ENCODE results near the gene NDFIP1.

The NDFIP1 gene, protein sequence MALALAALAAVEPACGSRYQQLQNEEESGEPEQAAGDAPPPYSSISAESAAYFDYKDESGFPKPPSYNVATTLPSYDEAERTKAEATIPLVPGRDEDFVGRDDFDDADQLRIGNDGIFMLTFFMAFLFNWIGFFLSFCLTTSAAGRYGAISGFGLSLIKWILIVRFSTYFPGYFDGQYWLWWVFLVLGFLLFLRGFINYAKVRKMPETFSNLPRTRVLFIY

DNA sequence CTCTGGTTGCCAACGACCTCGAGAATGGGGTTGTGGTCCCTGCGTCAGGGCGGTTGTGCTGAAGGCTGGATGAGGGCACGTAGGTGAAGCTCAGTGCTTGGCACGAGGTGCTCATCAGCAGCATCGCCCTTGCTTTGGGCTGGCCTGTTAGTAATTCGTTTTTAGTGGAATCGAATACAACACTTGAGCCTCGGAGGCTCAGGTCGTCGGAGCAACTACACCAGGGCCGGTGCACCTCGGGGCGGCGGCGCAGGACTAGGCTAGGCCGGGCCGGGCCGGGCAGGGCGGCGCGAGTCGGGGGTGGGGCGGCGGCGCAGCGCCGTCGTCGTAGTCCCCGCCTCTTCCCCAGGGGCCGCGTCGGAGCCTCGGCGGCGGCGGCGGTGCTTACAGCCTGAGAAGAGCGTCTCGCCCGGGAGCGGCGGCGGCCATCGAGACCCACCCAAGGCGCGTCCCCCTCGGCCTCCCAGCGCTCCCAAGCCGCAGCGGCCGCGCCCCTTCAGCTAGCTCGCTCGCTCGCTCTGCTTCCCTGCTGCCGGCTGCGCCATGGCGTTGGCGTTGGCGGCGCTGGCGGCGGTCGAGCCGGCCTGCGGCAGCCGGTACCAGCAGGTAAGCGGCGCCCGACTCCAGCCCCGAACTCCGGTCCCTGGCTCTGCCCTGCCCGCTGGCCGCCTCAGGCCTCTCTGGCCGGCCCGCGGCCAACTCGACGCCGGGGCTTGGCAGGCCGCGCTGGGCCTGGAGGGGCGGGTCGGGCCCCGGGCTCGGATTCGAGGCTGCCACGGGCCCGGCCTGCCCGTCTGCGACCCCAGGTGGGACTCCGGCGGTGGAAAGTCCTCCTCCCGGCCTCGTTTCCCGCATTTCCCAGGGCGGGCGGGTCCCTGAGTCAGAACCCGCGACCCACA, at the start of gene NDFIP1:
Gene NDFIP1, plus strand, starts transcription at position 348 of the 899 bp plus-strand sequence. Its CDS starts 196 bp downstream, at position 544.
- Mint-ChIP-seq H3K27me3 (no peaks in the 10 kb centered on the region), H3K4me1 (peaks cover 69% of the 10 kb centered on the region), H3K9me3 (no peaks in the 10 kb centered on the region), H3K4me3 (peak within 1 kb of the TSS; percentile 99), H3K27ac (peak within 1 kb of the TSS; percentile 99), H3K36me3 (peaks cover 20% of the 10 kb centered on the region)

DNA sequence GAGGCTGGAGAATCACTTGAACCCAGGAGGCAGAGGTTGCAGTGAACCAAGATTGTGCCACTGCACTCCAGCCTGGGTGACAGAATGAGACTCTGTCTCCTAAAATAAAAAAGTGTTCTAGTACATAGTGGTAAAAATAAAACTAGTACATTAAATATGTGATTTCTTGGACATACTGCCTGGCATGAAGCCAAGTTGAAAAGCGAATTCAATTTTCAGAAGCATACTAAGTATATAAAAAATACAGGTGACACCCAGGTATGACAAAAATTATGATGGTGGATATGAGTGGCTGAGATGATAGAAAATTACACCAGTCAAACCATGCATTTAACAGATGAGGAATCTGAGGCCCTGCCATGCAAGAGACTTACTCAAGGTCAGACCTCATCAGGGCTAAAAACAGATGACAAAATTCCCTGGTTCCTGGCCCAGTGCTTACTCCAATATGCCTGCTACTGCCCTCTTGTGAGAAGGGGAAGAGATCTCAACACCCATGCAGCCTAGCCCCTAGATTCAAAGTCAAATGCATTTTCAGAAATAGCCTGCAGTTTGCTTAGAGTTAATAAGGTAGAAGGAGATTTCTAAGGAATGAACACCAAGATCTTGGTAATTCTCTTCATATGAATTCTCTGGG, 49.2 kb upstream of the NDFIP1 start:
- H3K36me3 Mint-ChIP-seq: no peaks in the 10 kb centered on the region
- no peak overlapping the region for H3K4me3 Mint-ChIP-seq
- no peaks in the 10 kb centered on the region for H3K27me3 Mint-ChIP-seq
- peaks cover 27% of the 10 kb centered on the region for H3K4me1 Mint-ChIP-seq
- H3K9me3 Mint-ChIP-seq: no peaks in the 10 kb centered on the region
- H3K27ac Mint-ChIP-seq: no peak overlapping the region

DNA sequence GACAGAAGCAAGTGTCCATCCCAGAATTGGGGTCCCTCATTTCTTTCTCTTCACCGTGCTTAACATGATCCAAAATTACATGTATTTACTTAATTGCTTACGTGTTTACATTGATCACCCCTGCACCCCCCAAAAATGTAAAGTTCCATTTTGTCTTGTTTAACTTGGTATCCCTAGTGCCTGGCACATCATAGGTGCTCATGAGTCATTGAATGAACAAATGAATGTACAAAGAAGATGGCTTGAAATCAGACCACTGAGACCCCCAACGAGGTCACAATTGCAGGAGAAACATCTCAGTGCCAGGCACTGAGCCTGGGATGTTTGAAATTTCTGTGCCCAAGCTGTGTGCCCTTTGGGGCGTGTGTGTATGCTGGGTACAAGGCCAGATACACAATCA, 45.2 kb upstream of the NDFIP1 start:
- Mint-ChIP-seq H3K27me3 (no peaks in the 10 kb centered on the region), H3K4me3 (peak overlapping the region; percentile 59), H3K27ac (no peak overlapping the region), H3K9me3 (no peaks in the 10 kb centered on the region), H3K36me3 (no peaks in the 10 kb centered on the region), H3K4me1 (peaks cover 19% of the 10 kb centered on the region)

DNA sequence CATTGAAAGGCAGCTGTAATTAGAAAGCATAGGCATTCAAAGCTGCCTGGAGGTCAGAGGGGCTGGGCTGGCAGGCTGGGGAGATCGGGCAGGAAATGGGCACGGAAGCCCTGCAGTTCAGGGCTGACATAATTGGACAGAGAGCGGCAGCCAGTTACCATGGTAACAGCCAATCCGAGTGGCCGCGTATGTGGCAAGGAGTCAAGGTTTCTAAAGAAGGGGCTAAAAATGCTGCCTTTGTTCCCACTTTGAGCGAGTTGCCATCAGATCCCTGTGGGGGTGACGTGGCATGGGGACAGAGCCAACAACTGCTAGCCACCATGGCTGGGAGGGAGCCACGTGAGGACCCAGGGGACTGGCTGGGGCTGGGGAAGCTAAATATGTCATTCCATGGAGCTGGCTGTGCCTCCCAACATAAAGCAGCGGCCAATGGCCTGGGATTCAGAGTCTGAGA, 44.7 kb upstream of the NDFIP1 start:
- Mint-ChIP-seq H3K36me3 (no peaks in the 10 kb centered on the region), H3K9me3 (no peaks in the 10 kb centered on the region), H3K27ac (no peak overlapping the region), H3K4me1 (peaks cover 18% of the 10 kb centered on the region), H3K27me3 (no peaks in the 10 kb centered on the region), H3K4me3 (peak overlapping the region; percentile 59)

DNA sequence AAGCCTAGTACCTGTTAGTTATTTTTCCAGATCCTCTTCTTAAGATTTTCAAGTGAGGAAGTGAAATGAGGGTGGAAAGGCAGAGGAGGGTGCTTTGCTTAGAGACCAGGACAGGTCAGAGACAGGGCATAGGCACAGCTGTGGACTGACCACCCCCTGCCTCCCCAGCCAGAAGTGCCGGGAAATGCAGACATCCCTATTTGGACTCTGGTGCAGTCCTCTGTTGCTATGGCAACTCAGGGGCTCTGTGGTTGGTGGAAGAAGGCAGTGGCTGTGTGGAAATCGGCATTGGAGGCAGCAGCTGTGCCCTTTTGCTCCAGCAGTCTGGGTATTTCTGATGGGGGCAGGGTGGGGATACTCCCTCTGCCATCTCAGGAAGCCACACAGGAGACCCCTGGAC, 43.3 kb upstream of the NDFIP1 start:
- Mint-ChIP-seq H3K27ac (no peak overlapping the region), H3K4me3 (no peak overlapping the region), H3K36me3 (no peaks in the 10 kb centered on the region), H3K4me1 (peaks cover 22% of the 10 kb centered on the region), H3K9me3 (no peaks in the 10 kb centered on the region), H3K27me3 (no peaks in the 10 kb centered on the region)

DNA sequence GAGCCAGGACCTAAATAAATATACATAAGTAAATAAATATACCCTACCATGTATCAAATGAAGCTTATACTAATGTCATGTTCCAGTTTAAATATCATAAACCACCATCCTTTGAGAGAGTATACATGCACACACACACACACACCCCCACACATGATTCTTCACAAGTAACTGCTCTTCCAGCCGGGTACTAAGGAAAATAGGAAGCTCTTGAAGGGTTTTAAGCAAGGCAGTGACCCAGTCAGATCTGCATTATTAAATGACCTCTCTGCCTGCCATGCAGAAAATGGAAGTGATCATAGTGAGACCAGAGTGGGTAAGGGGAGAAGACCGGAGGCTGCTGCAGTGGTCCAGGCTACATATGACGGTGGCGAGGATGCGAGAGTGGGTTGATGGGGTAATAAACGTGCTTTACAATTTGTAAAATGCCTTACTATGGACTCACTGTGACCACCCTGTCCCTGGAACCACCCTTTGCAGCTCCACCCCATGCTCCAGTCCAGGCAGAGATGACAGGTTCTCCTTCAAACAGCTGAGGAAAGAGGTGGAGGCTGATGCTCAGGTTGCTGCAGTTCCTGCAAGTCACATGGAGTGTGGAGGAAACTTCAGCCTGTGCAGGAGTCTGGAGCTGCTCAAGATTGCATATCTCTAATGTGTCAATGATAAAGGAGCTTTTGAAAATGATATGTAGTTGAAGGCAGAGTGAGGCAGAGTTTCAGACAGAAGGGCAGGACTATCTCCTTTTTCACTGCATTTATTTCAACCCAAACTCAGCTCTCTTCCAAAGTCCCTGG, 38.8 kb upstream of the NDFIP1 start:
- Mint-ChIP-seq H3K9me3 (no peaks in the 10 kb centered on the region), H3K27me3 (no peaks in the 10 kb centered on the region), H3K4me3 (no peak overlapping the region), H3K36me3 (no peaks in the 10 kb centered on the region), H3K4me1 (peaks cover 42% of the 10 kb centered on the region), H3K27ac (no peak overlapping the region)

DNA sequence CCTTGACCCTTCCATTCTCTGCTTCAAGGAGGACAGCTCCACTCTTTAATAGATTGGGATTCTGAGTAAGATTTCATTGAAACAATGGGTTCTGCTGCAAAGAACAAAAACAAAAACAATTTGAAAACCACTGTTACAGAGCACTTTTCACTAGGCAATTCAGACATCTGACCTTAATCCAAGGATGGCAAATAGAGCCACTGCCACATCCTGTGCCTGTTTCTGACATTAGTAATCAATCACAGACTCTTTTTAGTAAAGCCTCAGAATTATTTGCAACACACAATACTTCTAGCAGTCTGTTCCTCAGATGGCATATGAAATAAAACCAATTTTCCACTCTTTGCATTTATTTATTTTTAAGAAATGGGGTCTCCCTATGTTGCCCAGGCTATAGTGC, 37.8 kb upstream of the NDFIP1 start:
- Mint-ChIP-seq H3K27ac (no peak overlapping the region), H3K4me1 (peaks cover 41% of the 10 kb centered on the region), H3K36me3 (no peaks in the 10 kb centered on the region), H3K4me3 (no peak overlapping the region), H3K27me3 (no peaks in the 10 kb centered on the region), H3K9me3 (no peaks in the 10 kb centered on the region)

DNA sequence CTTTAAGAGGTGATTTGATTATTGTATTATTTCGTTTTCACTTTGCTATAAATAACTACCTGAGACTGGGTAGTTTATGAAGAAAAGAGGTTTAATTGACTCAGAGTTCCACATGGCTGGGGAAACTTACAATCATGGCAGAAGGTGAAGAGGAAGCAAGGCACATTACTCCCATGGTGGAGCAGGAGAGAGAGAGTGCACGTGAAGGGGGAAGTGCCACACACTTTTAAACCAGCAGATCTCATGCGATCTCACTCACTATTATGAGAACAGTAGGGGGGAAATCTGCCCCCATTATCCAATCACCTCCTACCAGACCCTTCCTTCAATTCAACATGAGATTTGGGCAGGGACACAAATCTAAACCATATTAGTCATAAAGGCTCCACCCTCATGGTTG, 36.1 kb upstream of the NDFIP1 start:
- Mint-ChIP-seq H3K27me3 (no peaks in the 10 kb centered on the region), H3K36me3 (no peaks in the 10 kb centered on the region), H3K27ac (peak overlapping the region; percentile 52), H3K9me3 (no peaks in the 10 kb centered on the region), H3K4me1 (peaks cover 38% of the 10 kb centered on the region), H3K4me3 (peak overlapping the region; percentile 6)

DNA sequence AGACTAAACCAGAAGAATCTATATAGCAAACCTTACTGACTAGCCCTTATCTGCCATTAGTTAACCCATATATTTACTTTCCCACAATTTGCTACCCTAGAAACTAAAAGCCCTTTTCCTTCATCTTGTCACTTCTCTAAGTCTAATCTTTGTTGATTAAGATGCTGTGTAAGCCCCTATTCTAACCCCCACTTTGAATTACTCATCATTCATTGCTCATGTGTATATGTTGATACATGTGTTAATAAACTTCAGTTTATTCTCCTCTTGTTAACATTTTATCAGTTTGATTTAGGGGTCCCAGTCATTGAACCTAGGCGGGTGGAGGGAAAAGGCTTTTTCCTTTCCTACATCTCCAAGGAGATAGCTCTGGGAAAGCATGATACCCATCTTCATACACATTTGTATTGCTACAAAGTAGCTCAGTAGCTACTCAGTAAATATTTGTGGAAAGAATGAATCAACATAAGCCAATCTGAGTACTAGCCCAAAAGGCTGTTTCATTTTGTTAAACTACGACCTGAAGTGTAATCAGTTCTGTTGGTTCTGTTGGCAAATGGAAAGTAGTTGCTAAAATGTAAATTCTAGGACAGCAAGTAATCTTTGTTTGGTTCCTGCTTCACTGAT, 35.1 kb upstream of the NDFIP1 start:
- Mint-ChIP-seq H3K9me3 (no peaks in the 10 kb centered on the region), H3K27ac (peak overlapping the region; percentile 94), H3K4me1 (peaks cover 38% of the 10 kb centered on the region), H3K27me3 (no peaks in the 10 kb centered on the region), H3K36me3 (no peaks in the 10 kb centered on the region), H3K4me3 (peak overlapping the region; percentile 11)

DNA sequence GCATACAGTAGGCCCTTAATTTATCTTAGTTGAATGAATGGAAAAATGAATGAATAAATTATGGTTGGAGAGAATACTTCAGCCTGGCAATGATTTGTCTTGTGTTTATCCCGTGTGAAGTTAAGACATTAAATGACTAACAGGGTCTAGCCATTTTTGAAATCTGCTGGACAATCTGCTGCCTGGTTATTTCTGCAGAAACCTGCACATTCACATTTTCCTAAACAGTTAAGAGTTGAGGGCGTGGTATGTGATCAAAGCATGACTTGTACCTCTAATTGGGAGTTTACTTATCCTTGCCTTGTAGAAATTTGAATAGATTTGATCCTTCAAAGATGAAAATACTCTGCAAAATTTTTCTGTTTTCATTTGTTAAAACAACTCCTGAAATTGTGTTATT, 34.6 kb upstream of the NDFIP1 start:
- no peaks in the 10 kb centered on the region for H3K36me3 Mint-ChIP-seq
- H3K27me3 Mint-ChIP-seq: no peaks in the 10 kb centered on the region
- H3K4me3 Mint-ChIP-seq: peak overlapping the region; percentile 11
- H3K27ac Mint-ChIP-seq: peak overlapping the region; percentile 94
- no peaks in the 10 kb centered on the region for H3K9me3 Mint-ChIP-seq
- H3K4me1 Mint-ChIP-seq: peaks cover 38% of the 10 kb centered on the region

DNA sequence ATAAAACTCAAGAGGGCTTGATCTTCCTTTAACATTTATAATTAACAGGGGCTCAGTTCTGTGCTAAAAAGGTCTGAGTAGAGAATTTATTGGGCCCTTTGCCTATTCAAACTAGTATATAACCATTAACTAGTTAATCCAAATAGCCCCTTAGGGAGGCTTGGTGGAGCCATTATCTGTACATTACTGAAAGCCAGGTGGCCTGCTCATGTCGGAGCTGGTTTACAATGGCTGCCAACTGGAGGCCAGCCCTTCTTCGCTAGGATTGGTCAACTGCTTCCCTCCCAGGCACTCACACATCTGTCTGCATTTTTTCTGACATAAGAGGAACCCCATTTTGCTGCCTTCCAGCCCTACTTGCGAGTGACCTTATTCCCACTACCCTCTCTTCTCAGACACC, 30.4 kb upstream of the NDFIP1 start:
- no peak overlapping the region for H3K4me3 Mint-ChIP-seq
- H3K27ac Mint-ChIP-seq: no peak overlapping the region
- peaks cover 24% of the 10 kb centered on the region for H3K4me1 Mint-ChIP-seq
- no peaks in the 10 kb centered on the region for H3K9me3 Mint-ChIP-seq
- no peaks in the 10 kb centered on the region for H3K27me3 Mint-ChIP-seq
- no peaks in the 10 kb centered on the region for H3K36me3 Mint-ChIP-seq

DNA sequence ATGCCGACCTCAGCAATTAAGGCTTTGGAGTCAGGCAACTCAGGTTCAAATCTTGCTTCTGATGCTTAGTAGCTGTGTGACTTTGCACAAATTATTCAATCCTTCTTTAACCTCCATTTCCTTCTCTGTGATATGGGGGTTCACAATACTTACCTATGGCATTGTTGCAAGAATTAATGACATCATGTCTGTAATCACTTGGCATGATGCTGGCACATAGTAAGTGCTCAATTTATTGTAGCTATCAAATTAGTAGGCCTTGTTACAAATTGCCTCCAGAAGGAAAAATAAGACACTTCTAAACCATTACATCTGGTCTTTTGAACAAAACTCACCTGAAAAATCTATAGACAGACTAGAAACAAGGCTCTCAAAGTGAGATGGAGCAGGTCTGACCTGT, 29.9 kb upstream of the NDFIP1 start:
- H3K9me3 Mint-ChIP-seq: no peaks in the 10 kb centered on the region

DNA sequence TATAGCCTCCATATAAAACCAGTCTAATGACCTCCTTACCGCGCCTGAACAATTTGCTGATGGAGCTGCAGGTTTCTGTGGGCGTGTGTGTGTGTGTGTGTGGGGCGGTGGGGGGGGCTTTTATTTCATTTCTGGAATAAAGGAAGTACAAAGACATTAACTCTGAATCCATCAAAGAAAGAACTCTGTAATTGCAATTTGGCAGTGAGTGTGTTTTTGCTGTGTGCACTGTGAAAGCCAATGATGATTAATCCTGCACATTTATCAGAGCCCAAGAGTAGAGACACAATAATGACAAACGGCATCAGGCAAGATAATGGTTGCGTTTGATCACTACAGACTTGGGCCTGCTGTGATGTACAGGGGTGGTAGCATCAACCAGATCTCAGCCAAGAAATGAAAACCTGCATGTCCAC, 29.3 kb upstream of the NDFIP1 start:
- Mint-ChIP-seq H3K9me3 (no peaks in the 10 kb centered on the region), H3K4me1 (peaks cover 17% of the 10 kb centered on the region), H3K27ac (no peak overlapping the region), H3K4me3 (no peak overlapping the region), H3K27me3 (no peaks in the 10 kb centered on the region), H3K36me3 (no peaks in the 10 kb centered on the region)

More for the DNA sequence above, 29.9 kb upstream of the NDFIP1 start:
- H3K4me1 Mint-ChIP-seq: peaks cover 19% of the 10 kb centered on the region
- H3K27ac Mint-ChIP-seq: no peak overlapping the region
- H3K36me3 Mint-ChIP-seq: no peaks in the 10 kb centered on the region
- H3K27me3 Mint-ChIP-seq: no peaks in the 10 kb centered on the region
- no peak overlapping the region for H3K4me3 Mint-ChIP-seq

DNA sequence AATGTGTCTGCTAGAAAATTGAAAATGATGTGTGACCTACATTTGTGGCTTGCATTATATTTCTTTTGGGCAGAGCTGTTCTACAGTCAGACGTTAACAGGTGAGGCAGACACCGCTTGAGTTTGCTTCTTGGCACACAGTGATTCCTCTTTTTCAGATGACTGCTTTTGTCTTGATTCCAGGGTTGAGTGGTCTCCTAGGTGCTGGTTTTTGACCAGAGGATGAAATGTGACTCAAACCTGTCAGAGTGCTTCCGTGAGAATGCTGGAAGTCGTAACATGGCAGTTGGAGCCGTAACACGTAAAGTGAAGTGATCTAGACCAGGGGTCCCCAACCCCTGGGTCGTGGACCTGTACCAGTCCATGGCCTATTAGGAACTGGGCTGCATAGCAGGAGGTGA, 28.3 kb upstream of the NDFIP1 start:
- Mint-ChIP-seq H3K4me3 (no peak overlapping the region), H3K9me3 (no peaks in the 10 kb centered on the region), H3K4me1 (peaks cover 15% of the 10 kb centered on the region), H3K36me3 (no peaks in the 10 kb centered on the region), H3K27me3 (no peaks in the 10 kb centered on the region), H3K27ac (no peak overlapping the region)
